IMR-90 (cell line): ENCODE measurements around the gene MLYCD. TPM values are rescaled to one million over a fixed set of nuclear protein-coding genes. Genes with fewer than 3 reads are reported as not detected.

Experiments used
- ATAC-seq: fragments of 200-7000 bp; cut with Tn5 transposase; 2 replicates; pipeline ENCODE4 v1.9.1; 2020; ENCODE audit warnings: low read depth, mild to moderate bottlenecking, moderate library complexity
- BruUV-seq: library from RNA; stranded (reverse); fragments of 400-500 nt; replicated peaks from 2 replicates; lab custom pipeline; 2021; lab: Mats Ljungman, UMichigan
- CTCF ChIA-PET: fragments of 300-600 bp; formaldehyde crosslinking; extraction: SDS; loops from one replicate; lab custom pipeline; 2021; ENCODE audit warnings: antibody characterized with exemption; lab: Yijun Ruan, JAX
- POLR2A ChIA-PET: fragments of 300-600 bp; sonication (Branson Sonifier 250); formaldehyde crosslinking; loops from one replicate; lab custom pipeline; 2022; ENCODE audit warnings: antibody characterized with exemption; ENCODE audit not compliant: unreplicated experiment; lab: Charles Lee
- DNase-seq: peaks from one replicate; pipeline ENCODE4 v3.0.0; 2013
- H2AFZ ChIP-seq: replicated peaks from 2 replicates; pipeline ENCODE3; 2013; ENCODE audit warnings: low read length, mild to moderate bottlenecking; ENCODE audit not compliant: poor library complexity
- H2AK5ac ChIP-seq: 2 replicates; pipeline ENCODE4 v1.6.1; 2013; ENCODE audit warnings: low read depth, low read length, inconsistent platforms
- H2AK9ac ChIP-seq: replicated peaks from 2 replicates; pipeline ENCODE3; 2013; ENCODE audit warnings: mild to moderate bottlenecking, low read depth, low read length, moderate library complexity; ENCODE audit not compliant: poor library complexity
- H2BK120ac ChIP-seq: 2 replicates; pipeline ENCODE4 v1.6.1; 2013; ENCODE audit warnings: low read depth, low read length, inconsistent platforms
- H2BK15ac ChIP-seq: 3 replicates; pipeline ENCODE4 v1.6.1; 2013; ENCODE audit warnings: low read depth, low read length, inconsistent platforms
- H2BK20ac ChIP-seq: 2 replicates; pipeline ENCODE4 v1.6.1; 2013; ENCODE audit warnings: low read depth, mild to moderate bottlenecking, inconsistent platforms, low read length, moderate library complexity
- H2BK5ac ChIP-seq: 2 replicates; pipeline ENCODE4 v1.6.1; 2013; ENCODE audit warnings: mild to moderate bottlenecking, low read depth, low read length, inconsistent platforms; ENCODE audit not compliant: poor library complexity, severe bottlenecking
- H3K14ac ChIP-seq: replicated peaks from 2 replicates; pipeline ENCODE4 v1.6.1; 2013; ENCODE audit warnings: low read depth, low read length, inconsistent platforms
- H3K18ac ChIP-seq: 2 replicates; pipeline ENCODE4 v1.6.1; 2013; ENCODE audit warnings: low read depth, low read length, control low read depth
- H3K23ac ChIP-seq: 2 replicates; pipeline ENCODE4 v1.6.1; 2013; ENCODE audit warnings: low read depth, low read length, inconsistent platforms
- H3K27ac ChIP-seq: 2 replicates; pipeline ENCODE4 v1.5.1; 2013; ENCODE audit warnings: mild to moderate bottlenecking, control low read depth, low read length; ENCODE audit not compliant: insufficient read depth
- H3K27me3 ChIP-seq: 2 replicates; pipeline ENCODE4 v1.6.1; 2013; ENCODE audit warnings: low read length; ENCODE audit not compliant: control insufficient read depth, insufficient read depth
- H3K36me3 ChIP-seq: 2 replicates; pipeline ENCODE4 v1.6.1; 2013; ENCODE audit warnings: low read length, mixed read lengths; ENCODE audit not compliant: control insufficient read depth, insufficient read depth
- H3K4ac ChIP-seq: 2 replicates; pipeline ENCODE4 v1.6.1; 2013; ENCODE audit warnings: low read depth, low read length, inconsistent platforms
- H3K4me1 ChIP-seq: 2 replicates; pipeline ENCODE4 v1.6.1; 2013; ENCODE audit warnings: low read length, mixed read lengths; ENCODE audit not compliant: control insufficient read depth, insufficient read depth
- H3K4me2 ChIP-seq: 2 replicates; pipeline ENCODE4 v1.6.1; 2013; ENCODE audit warnings: low read depth, mild to moderate bottlenecking, control low read depth, low read length, moderate library complexity
- H3K4me3 ChIP-seq: 2 replicates; pipeline ENCODE4 v1.5.1; 2013; ENCODE audit warnings: low read depth, mild to moderate bottlenecking, control low read depth, low read length, moderate library complexity; ENCODE audit not compliant: insufficient read depth
- H3K56ac ChIP-seq: 2 replicates; pipeline ENCODE4 v1.6.1; 2013; ENCODE audit warnings: low read length, inconsistent platforms; ENCODE audit not compliant: insufficient read depth; ENCODE audit errors: extremely low read depth
- H3K79me1 ChIP-seq, 2 experiments: 2 replicates each; pipeline ENCODE4 v1.6.1; 2013; ENCODE audit warnings: low read length in 2 of 2, inconsistent platforms in 1 of 2, low read depth in 1 of 2
- H3K9ac ChIP-seq: 2 replicates; pipeline ENCODE4 v1.6.1; 2013; ENCODE audit warnings: low read depth, low read length, control low read depth
- H3K9me1 ChIP-seq: 2 replicates; pipeline ENCODE4 v1.6.1; 2013; ENCODE audit warnings: low read length, inconsistent platforms; ENCODE audit not compliant: insufficient read depth
- H3K9me3 ChIP-seq: 2 replicates; pipeline ENCODE4 v1.6.1; 2013; ENCODE audit warnings: low read length; ENCODE audit not compliant: control insufficient read depth, insufficient read depth
- H4K20me1 ChIP-seq: 2 replicates; pipeline ENCODE4 v1.6.1; 2013; ENCODE audit warnings: low read length, inconsistent platforms; ENCODE audit not compliant: insufficient read depth
- H4K5ac ChIP-seq: 2 replicates; pipeline ENCODE4 v1.6.1; 2013; ENCODE audit warnings: mild to moderate bottlenecking, low read depth, low read length, control low read depth
- H4K8ac ChIP-seq, 2 experiments: 2 replicates each; pipeline ENCODE4 v1.6.1; 2013; ENCODE audit warnings: low read depth in 2 of 2, low read length in 2 of 2, control low read depth in 1 of 2, inconsistent platforms in 1 of 2
- H4K91ac ChIP-seq: 2 replicates; pipeline ENCODE4 v1.6.1; 2013; ENCODE audit warnings: low read depth, low read length, inconsistent platforms; ENCODE audit not compliant: insufficient read depth
- BHLHE40 ChIP-seq: fragments of 150-350 bp; IDR thresholded peaks from 2 replicates; pipeline ENCODE4 v1.6.1; 2016; ENCODE audit warnings: mild to moderate bottlenecking, low read depth, low read length
- CEBPB ChIP-seq: IDR thresholded peaks from 2 replicates; pipeline ENCODE4 v1.6.1; 2012; ENCODE audit warnings: low read depth, low read length, improper control_type of control experiment
- CHD1 ChIP-seq: IDR thresholded peaks from 2 replicates; pipeline ENCODE4 v1.6.1; 2012; ENCODE audit warnings: low read depth, low read length, improper control_type of control experiment
- MXI1 ChIP-seq: IDR thresholded peaks from 2 replicates; pipeline ENCODE4 v1.6.1; 2012; ENCODE audit warnings: low read depth, mild to moderate bottlenecking, low read length, moderate library complexity, borderline replicate concordance
- POLR2A ChIP-seq: IDR thresholded peaks from 2 replicates; pipeline ENCODE4 v1.6.1; 2012; ENCODE audit warnings: mild to moderate bottlenecking, low read depth, low read length
- RAD21 ChIP-seq: IDR thresholded peaks from 2 replicates; pipeline ENCODE4 v1.6.1; 2012; ENCODE audit warnings: low read length, improper control_type of control experiment
- RCOR1 ChIP-seq: IDR thresholded peaks from 2 replicates; pipeline ENCODE4 v1.6.1; 2012; ENCODE audit warnings: mild to moderate bottlenecking, low read length, improper control_type of control experiment; ENCODE audit not compliant: insufficient replicate concordance
- USF2 ChIP-seq: fragments of 150-350 bp; IDR thresholded peaks from 2 replicates; pipeline ENCODE4 v1.6.1; 2017; ENCODE audit warnings: mild to moderate bottlenecking, antibody characterized with exemption, low read length, low read depth
- WGBS, 2 experiments: methylation state at CpG; one replicate each; pipeline versions ENCODE4 v1.1.5 to v1.1.7; 2013; ENCODE audit warnings: missing lambda C conversion rate in 2 of 2; ENCODE audit not compliant: insufficient read length in 1 of 2; ENCODE audit errors: extremely low coverage in 2 of 2; 5-methylcytosine and 5-hydroxymethylcytosine counted together
- dilution Hi-C: fragments of 300-500 bp; cut with HindIII; formaldehyde crosslinking; loops from one replicate; pipeline ENCODE4 v1.14.3; 2018; ENCODE audit warnings: low sequenced_read_pairs; ENCODE audit not compliant: unreplicated experiment
- in situ Hi-C: fragments of 300-500 bp; cut with MboI; formaldehyde crosslinking; loops from 3 replicates; pipeline ENCODE4 v1.14.3; 2019; ENCODE audit warnings: low sequenced_read_pairs, inconsistent platforms, mixed read lengths
- intact Hi-C: fragments of 100-400 bp; cut with micrococcal nuclease; formaldehyde crosslinking; loops from 2 replicates; pipeline ENCODE4 v1.10.0; 2022
- polyA plus RNA-seq, 3 experiments: library from polyadenylated mRNA; depleted of rRNA; stranded (reverse); fragments of >200 nt; gene quantifications; 2 replicates each; pipeline ENCODE4 v1.2.3, GENCODE V29; 2012; ENCODE audit warnings: low replicate concordance in 1 of 3
- total RNA-seq: library from RNA; depleted of rRNA; stranded (reverse); fragments of >200 nt; gene quantifications from 2 replicates; pipeline ENCODE4 v1.2.3, GENCODE V29; 2012
- TF ChIP-seq, protein P1 (sequence below): fragments of 150-350 bp; IDR thresholded peaks from 2 replicates; pipeline ENCODE4 v1.6.1; 2016; ENCODE audit warnings: low read depth, mild to moderate bottlenecking, low read length, moderate library complexity, borderline replicate concordance

MLYCD gene
- total and polyA plus RNA-seq, 2 of the 4 experiments (the other 2 are of a cell fraction), result 1.9 to 2.7 TPM

GRCh38 chr16:83917152-83918120, 18.5 kb downstream of the MLYCD start:
- Histone ChIP-seq H3K27ac (no peak overlapping the region), H3K9me1 (peaks cover 21% of the 10 kb centered on the region), H2BK5ac (no peak overlapping the region), H4K8ac (no peak overlapping the region), H3K79me1 (peaks cover 3 to 11% of the 10 kb centered on the region in 2 experiments; a peak in 1 of 4 replicates), H3K27me3 (no peaks in the 10 kb centered on the region), H4K5ac (no peak overlapping the region), H3K36me3 (peaks cover 50% of the 10 kb centered on the region), H3K4ac (no peak overlapping the region), H3K14ac (no peak overlapping the region), H3K56ac (no peak overlapping the region), H2BK120ac (no peak overlapping the region), H3K4me3 (no peak overlapping the region), H3K4me2 (no peak overlapping the region), H2AFZ (no peak overlapping the region), H3K23ac (no peak overlapping the region), H2AK5ac (no peak overlapping the region), H3K9me3 (no peaks in the 10 kb centered on the region), H3K18ac (no peak overlapping the region), H4K20me1 (peaks cover 9% of the 10 kb centered on the region), H2BK15ac (no peak overlapping the region), H3K4me1 (peaks cover 2% of the 10 kb centered on the region; the same call in 1 of the 2 replicates), H2BK20ac (no peak overlapping the region), H4K91ac (no peak overlapping the region), H2AK9ac (no peak overlapping the region), H3K9ac (no peak overlapping the region)
- no TSS peak for BruUV-seq
- intact Hi-C loops (no loop called here), dilution Hi-C loops (no loop called here), in situ Hi-C loops (no loop called here)
- 95% methylated on average over 39 of the region's 51 CpGs; no CpG with 5 or more reads in 1 of the 2 experiments for WGBS, 2 experiments
- DNase-seq (no peak), ATAC-seq (no peak)
- ChIA-PET CTCF (no interaction called here), POLR2A (no interaction called here)
- no peak for TF ChIP-seq RAD21
- no peak for TF ChIP-seq USF2
- no peak for TF ChIP-seq CHD1
- TF ChIP-seq MXI1, result no peak
- TF ChIP-seq CEBPB, result no peak
- no peak for TF ChIP-seq POLR2A
- TF ChIP-seq RCOR1, result no peak
- TF ChIP-seq, protein P1, sequence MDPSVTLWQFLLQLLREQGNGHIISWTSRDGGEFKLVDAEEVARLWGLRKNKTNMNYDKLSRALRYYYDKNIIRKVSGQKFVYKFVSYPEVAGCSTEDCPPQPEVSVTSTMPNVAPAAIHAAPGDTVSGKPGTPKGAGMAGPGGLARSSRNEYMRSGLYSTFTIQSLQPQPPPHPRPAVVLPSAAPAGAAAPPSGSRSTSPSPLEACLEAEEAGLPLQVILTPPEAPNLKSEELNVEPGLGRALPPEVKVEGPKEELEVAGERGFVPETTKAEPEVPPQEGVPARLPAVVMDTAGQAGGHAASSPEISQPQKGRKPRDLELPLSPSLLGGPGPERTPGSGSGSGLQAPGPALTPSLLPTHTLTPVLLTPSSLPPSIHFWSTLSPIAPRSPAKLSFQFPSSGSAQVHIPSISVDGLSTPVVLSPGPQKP, result no peak
- no peak for TF ChIP-seq BHLHE40
